Caki2 (cell line): ENCODE data around the gene GRSF1. TPM values are rescaled to one million over a fixed set of nuclear protein-coding genes. Genes with fewer than 3 reads are reported as not detected.

ENCODE experiments used
- DNase-seq: peaks from one replicate; pipeline ENCODE4 v3.0.0-alpha.2; 2015; ENCODE audit warnings: low read depth
- in situ Hi-C: cut with HindIII; loops from 2 replicates; pipeline ENCODE4 v1.10.0; 2016; ENCODE audit warnings: low sequenced_read_pairs, low pct_unique_long_range_greater_than_20kb, mixed read lengths
- total RNA-seq: library from RNA; depleted of rRNA; stranded (reverse); fragments of >200 nt; shearing (Covaris generic); gene quantifications from 2 replicates; pipeline ENCODE4 v1.2.3, GENCODE V29; 2014; ENCODE audit warnings: low replicate concordance

GRSF1 gene
- total RNA-seq, 1 experiment from 2014 or later, result 97.6 TPM

DNA sequence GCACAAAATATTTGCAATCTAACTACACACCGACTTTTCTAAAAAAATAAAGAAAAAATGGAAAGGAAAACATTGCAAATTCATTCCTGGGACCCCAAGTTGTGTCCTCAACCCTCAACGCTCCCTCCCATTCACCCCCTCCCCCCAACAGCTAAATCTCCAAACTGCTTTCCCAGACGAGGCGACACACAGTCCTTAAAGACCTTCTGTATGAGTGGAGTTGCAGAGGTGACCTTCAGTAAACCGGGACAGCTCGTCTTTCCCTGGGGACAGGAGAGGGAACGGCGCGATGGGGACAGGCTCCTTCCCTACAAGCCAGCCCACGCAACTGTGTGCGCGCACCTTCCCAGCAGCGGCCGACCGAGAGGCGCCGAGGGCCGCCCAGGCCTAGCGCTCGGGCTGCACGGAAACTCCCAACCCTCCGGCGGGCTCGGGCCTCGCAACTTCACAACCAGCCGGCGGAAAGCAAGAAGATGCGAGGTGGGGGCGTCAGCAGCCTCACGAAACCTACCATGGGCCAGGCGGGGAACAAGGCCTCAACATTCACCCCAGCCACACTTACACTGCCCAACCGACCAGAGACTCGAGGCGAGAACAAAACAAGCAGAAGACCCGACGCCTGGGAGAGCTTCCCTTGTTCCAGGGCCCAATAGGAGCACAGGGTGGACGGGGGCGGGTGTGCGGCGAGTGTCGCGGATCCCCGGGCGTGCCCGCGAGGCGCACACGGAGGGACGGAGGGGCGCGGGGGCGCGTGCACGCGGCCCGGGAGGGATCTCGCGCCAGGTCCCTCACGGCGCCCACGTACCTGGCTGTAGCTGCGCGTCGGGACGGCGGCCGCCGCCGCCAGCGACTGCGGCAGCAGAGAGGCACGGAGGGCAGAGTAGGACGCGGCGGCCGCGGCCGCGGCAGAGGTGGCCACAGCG lies 763 bp downstream of the GRSF1 start:
- no peak for DNase-seq
- in situ Hi-C loops, result no loop called here

DNA sequence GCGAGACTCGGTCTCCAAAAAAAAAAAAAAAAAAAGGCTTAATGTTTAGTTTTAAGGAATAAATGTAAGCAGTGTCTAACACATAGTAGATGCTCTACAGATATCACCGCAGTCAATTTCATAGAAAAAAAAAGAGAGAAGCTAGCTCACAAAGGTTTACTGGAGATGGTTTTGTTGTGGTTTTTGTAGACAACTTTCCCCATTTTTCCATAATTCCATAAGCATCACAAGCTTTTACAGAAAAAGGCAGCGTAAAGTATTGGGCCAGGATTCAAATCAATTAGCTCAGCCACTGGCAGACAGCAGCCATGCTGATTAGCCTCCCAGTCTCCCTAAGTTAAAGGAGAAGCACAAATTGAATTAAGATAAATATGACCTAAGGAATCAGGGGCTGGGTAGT lies 1.5 kb downstream of the GRSF1 start:
- peak; percentile 22 for DNase-seq
- in situ Hi-C loops, result no loop called here

DNA sequence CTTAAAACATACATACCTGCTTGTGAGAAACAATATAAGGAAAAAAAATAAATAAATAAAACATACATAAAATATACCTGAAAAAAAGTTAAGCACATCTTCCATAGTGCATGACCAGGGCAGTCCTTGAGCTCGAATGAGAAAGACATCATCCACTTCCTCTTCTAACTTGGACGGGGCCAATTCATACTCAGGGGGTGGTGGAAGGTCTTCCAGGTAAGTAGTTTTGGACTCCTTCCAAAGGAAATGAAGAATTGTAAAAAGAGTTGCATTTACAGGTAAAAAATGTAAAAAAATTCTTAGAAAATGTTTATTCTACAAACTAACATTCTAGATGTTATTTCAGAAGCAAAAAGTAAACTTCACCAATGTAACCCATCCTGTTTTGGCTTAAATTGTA lies 3.6 kb downstream of the GRSF1 start:
- no peak for DNase-seq
- in situ Hi-C loops, result no loop called here

DNA sequence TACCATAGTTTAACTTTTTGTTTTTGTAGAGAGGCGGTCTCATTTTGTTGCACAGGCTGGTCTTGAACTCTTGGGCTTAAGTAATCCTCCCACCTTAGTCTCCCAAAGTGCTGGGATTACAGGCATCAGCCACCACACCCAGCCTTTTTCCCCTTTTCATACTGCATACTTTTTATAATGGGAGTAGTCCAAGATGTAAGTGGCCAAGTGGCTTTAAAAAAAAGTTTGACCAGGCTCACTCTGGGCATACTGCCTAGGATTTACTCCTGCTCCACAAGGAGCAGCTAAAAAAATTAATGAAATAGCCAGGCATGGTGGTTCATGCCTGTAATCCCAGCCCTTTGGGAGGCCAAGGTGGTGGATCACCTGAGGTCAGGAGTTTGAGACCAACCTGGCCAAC lies 6.0 kb downstream of the GRSF1 start:
- DNase-seq, result no peak
- in situ Hi-C loops, result no loop called here

DNA sequence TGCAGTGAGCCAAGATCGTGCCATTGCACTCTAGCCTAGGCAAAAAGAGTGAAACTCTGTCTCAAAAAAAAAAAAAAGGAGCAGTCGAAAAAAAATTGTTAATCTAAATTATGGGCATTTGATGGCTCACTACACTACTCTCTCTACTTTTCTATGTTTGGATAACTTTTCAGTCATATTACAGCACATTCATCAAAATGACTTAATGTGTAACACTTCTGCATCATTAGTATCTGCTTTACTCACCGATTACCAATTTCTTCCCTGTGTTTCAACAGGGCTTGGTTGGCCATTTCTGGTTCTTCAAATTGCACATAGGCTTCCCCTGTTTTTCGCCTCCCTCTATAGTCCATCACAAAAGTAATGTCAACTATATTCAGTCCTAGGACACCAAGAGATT lies 8.4 kb downstream of the GRSF1 start:
- in situ Hi-C loops, result no loop called here
- DNase-seq, result no peak

GRCh38 chr4:70830054-70830453 lies 9.6 kb downstream of the GRSF1 start:
- DNase-seq, result no peak
- in situ Hi-C loops, result no loop called here

DNA sequence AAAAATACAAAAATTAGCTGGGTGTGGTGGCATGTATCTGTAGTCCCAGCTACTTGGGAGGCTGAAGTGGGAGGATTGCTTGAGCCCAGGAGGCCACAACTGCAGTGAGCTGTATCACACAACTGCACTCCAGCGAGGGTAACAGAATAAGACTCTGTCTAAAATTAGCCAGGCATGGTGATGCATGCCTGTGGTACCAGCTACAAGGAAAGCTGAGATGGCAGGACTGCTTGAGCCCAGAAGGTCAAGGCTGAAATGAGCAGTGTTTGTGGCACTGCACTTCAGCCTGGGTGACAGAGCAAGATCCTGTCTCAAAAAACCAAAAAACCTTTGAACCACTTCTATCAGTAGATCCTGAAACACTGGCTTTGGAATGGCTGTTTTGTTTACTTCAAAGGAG lies 10.2 kb downstream of the GRSF1 start:
- DNase-seq, result no peak
- in situ Hi-C loops, result no loop called here

DNA sequence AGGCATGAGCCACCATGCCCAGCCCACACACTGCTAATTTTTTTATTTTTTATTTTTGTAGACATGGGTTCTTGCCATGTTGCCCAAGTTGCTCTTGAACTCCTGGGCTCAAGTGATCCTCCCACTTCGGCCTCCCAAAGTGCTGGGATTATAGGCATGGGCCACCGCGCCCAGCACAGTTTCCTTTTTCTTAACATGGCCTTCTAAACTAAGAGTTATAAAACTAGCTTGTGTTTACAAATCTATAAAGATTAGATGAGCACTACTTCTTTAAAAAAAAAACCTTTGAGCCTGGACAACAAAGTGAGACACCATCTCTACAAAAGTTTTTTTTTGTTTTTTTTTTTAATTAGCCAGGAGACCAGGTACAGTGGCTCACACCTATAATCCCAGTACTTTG lies 10.7 kb downstream of the GRSF1 start:
- in situ Hi-C loops, result no loop called here
- DNase-seq, result no peak

- DNase-seq, result no peak
- in situ Hi-C loops, result no loop called here
Observed at GRCh38 chr4:70818921-70819320, 20.8 kb downstream of the GRSF1 start.

- in situ Hi-C loops, result no loop called here
- no peak for DNase-seq
Observed at GRCh38 chr4:70818173-70818855, 21.4 kb downstream of the GRSF1 start.

GRCh38 chr4:70816894-70817293 lies 22.8 kb downstream of the GRSF1 start:
- in situ Hi-C loops, result no loop called here
- DNase-seq, result no peak

GRCh38 chr4:70815370-70815769 lies 24.3 kb downstream of the GRSF1 start:
- DNase-seq, result no peak
- in situ Hi-C loops, result no loop called here

- no peak for DNase-seq
- in situ Hi-C loops, result no loop called here
Observed at GRCh38 chr4:70808151-70808550, 31.5 kb downstream of the GRSF1 start.

GRCh38 chr4:70802928-70803580 lies 36.6 kb downstream of the GRSF1 start:
- DNase-seq, result no peak

GRCh38 chr4:70801265-70801809 lies 38.4 kb downstream of the GRSF1 start:
- in situ Hi-C loops, result no loop called here
- DNase-seq, result no peak

More at GRCh38 chr4:70802928-70803580, 36.6 kb downstream of the GRSF1 start:
- in situ Hi-C loops, result no loop called here

GRCh38 chr4:70793626-70794025 lies 46.1 kb downstream of the GRSF1 start:
- DNase-seq, result no peak
- in situ Hi-C loops, result no loop called here

DNA sequence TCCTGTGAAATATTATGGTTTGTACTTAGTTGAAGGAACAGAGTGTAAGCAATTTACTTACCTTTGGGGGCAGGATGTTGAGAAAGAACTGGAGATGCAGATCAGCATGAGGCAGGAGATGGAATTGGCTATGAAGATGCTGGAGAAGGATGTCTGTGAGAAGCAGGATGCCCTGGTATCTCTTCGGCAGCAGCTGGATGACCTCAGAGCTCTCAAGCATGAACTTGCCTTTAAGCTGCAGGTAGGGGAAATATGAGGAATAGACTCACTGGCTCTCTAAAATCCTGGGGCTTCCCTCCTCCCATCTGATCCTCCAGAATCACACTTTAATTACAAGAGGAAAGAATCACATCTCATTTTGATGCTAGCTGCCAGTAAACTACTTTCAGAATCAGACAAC lies 51.0 kb downstream of the GRSF1 start:
- no peak for DNase-seq

DNA sequence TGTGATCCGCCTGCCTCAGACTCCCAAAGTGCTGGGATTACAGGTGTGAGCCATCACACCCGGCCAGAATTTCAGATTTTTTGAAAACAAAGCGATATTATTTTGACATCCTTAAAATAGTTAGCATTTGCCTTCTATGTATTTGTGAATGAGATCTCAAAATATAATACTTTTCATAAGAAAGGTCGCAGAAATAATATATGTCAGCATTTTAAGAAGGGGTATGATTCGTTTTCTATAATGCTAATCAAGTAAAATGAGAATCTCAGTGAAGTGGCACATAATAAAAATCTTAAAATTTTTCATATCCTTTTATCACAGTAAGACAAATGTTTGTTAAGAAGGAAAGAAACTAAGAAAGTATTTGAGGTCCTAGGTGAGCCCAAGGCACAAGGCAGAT lies 52.2 kb downstream of the GRSF1 start:
- no peak for DNase-seq
- in situ Hi-C loops, result no loop called here

More for the DNA sequence above, 51.0 kb downstream of the GRSF1 start:
- in situ Hi-C loops, result no loop called here

DNA sequence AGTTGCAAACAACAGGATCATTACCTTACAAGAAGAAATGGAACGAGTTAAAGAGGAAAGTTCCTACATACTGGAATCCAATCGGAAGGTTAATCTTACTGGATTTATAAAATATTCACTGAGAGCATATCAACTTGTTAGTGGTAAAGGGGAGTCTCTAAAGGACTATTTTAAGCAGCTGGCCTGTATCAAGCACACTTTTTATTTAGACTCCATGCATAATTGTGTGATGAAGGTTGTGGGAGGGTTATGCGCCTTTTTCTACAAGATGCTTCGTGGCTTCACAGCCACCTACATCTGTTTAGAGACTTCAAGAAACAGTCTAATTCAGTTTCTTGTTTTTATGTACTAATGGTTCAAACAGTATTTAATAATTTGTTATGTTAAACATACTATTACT lies 56.6 kb downstream of the GRSF1 start:
- in situ Hi-C loops, result no loop called here
- DNase-seq, result no peak
